ENCODE data around the gene CHRM5. TPM values are rescaled to one million over a fixed set of nuclear protein-coding genes. Genes with fewer than 3 reads are reported as not detected.

The CHRM5 gene
- total and polyA plus RNA-seq, 4 donors: not detected

GRCh38 chr15:34109797-34110663 lies 141.7 kb downstream of the CHRM5 start:
- Histone ChIP-seq H3K4me3 (ENCODE audit: low read length in 2 of 2) (no peak overlapping the region), H3K4me1 (ENCODE audit: control insufficient read depth in 1 of 2, insufficient read depth in 2 of 2, low read length in 2 of 2) (no peaks in the 10 kb centered on the region), H3K9me3 (ENCODE audit: control insufficient read depth, low read length) (no peaks in the 10 kb centered on the region), H3K27ac (ENCODE audit: low read depth in 1 of 2, low read length in 2 of 2) (no peak overlapping the region), H3K36me3 (ENCODE audit: control insufficient read depth in 1 of 2, insufficient read depth in 2 of 2, low read length in 1 of 2) (no peaks in the 10 kb centered on the region), H3K27me3 (ENCODE audit: control insufficient read depth in 1 of 2, insufficient read depth in 2 of 2, low read length in 1 of 2) (no peaks in the 10 kb centered on the region)
- ATAC-seq (ENCODE audit: low FRiP score) (no peak), DNase-seq (no peak)
- 67 to 71% methylated on average over 5 of the region's 5 CpGs for WGBS, 2 donors
- intact Hi-C loops (cut with DNase I): loop anchor here (10.0 kb wide), 1 partner anchor 255 kb away; the partner anchor contains the start of gene LPCAT4 (in 2 of the 2)

GRCh38 chr15:34111488-34111887 lies 143.2 kb downstream of the CHRM5 start:
- 67 to 70% methylated on average over 6 of the region's 6 CpGs for WGBS, 2 donors
- DNase-seq (no peak), ATAC-seq (ENCODE audit: low FRiP score) (no peak)
- Histone ChIP-seq H3K9me3 (ENCODE audit: control insufficient read depth, low read length) (no peaks in the 10 kb centered on the region), H3K27ac (ENCODE audit: low read depth in 1 of 2, low read length in 2 of 2) (no peak overlapping the region), H3K4me1 (ENCODE audit: control insufficient read depth in 1 of 2, insufficient read depth in 2 of 2, low read length in 2 of 2) (no peaks in the 10 kb centered on the region), H3K27me3 (ENCODE audit: control insufficient read depth in 1 of 2, insufficient read depth in 2 of 2, low read length in 1 of 2) (no peaks in the 10 kb centered on the region), H3K36me3 (ENCODE audit: control insufficient read depth in 1 of 2, insufficient read depth in 2 of 2, low read length in 1 of 2) (no peaks in the 10 kb centered on the region), H3K4me3 (ENCODE audit: low read length in 2 of 2) (no peak overlapping the region)
- intact Hi-C loops (cut with DNase I): no loop called here

GRCh38 chr15:34114215-34114614 lies 145.9 kb downstream of the CHRM5 start:
- no peak overlapping the region for H3K27ac ChIP-seq (ENCODE audit: low read depth in 1 of 2, low read length in 2 of 2)
- no peak overlapping the region for H3K4me3 ChIP-seq (ENCODE audit: low read length in 2 of 2)
- 48 to 50% methylated on average over 2 of the region's 2 CpGs for WGBS, 2 donors
- intact Hi-C loops (cut with DNase I): no loop called here
- no peaks in the 10 kb centered on the region for H3K4me1 ChIP-seq (ENCODE audit: control insufficient read depth in 1 of 2, insufficient read depth in 2 of 2, low read length in 2 of 2)
- ATAC-seq (ENCODE audit: low FRiP score): no peak
- no peaks in the 10 kb centered on the region for H3K9me3 ChIP-seq (ENCODE audit: control insufficient read depth, low read length)
- no peaks in the 10 kb centered on the region for H3K27me3 ChIP-seq (ENCODE audit: control insufficient read depth in 1 of 2, insufficient read depth in 2 of 2, low read length in 1 of 2)
- no peak for DNase-seq
- no peaks in the 10 kb centered on the region for H3K36me3 ChIP-seq (ENCODE audit: control insufficient read depth in 1 of 2, insufficient read depth in 2 of 2, low read length in 1 of 2)

GRCh38 chr15:34114739-34115138 lies 146.4 kb downstream of the CHRM5 start:
- Histone ChIP-seq H3K4me3 (ENCODE audit: low read length in 2 of 2) (no peak overlapping the region), H3K27ac (ENCODE audit: low read depth in 1 of 2, low read length in 2 of 2) (no peak overlapping the region), H3K27me3 (ENCODE audit: control insufficient read depth in 1 of 2, insufficient read depth in 2 of 2, low read length in 1 of 2) (no peaks in the 10 kb centered on the region), H3K9me3 (ENCODE audit: control insufficient read depth, low read length) (no peaks in the 10 kb centered on the region), H3K36me3 (ENCODE audit: control insufficient read depth in 1 of 2, insufficient read depth in 2 of 2, low read length in 1 of 2) (no peaks in the 10 kb centered on the region), H3K4me1 (ENCODE audit: control insufficient read depth in 1 of 2, insufficient read depth in 2 of 2, low read length in 2 of 2) (no peaks in the 10 kb centered on the region)
- DNase-seq: no peak
- WGBS, 2 donors: 77 to 85% methylated on average over 3 of the region's 3 CpGs
- intact Hi-C loops (cut with DNase I): no loop called here
- no peak for ATAC-seq (ENCODE audit: low FRiP score)

GRCh38 chr15:34116620-34117019 lies 148.3 kb downstream of the CHRM5 start:
- no peaks in the 10 kb centered on the region for H3K4me1 ChIP-seq (ENCODE audit: control insufficient read depth in 1 of 2, insufficient read depth in 2 of 2, low read length in 2 of 2)
- no peaks in the 10 kb centered on the region for H3K36me3 ChIP-seq (ENCODE audit: control insufficient read depth in 1 of 2, insufficient read depth in 2 of 2, low read length in 1 of 2)
- WGBS, 2 donors: 54 to 56% methylated on average over 2 of the region's 2 CpGs
- no peak overlapping the region for H3K4me3 ChIP-seq (ENCODE audit: low read length in 2 of 2)
- no peaks in the 10 kb centered on the region for H3K9me3 ChIP-seq (ENCODE audit: control insufficient read depth, low read length)
- no peaks in the 10 kb centered on the region for H3K27me3 ChIP-seq (ENCODE audit: control insufficient read depth in 1 of 2, insufficient read depth in 2 of 2, low read length in 1 of 2)
- ATAC-seq (ENCODE audit: low FRiP score): no peak
- no peak for DNase-seq
- intact Hi-C loops (cut with DNase I): no loop called here
- H3K27ac ChIP-seq (ENCODE audit: low read depth in 1 of 2, low read length in 2 of 2): no peak overlapping the region

Other genes with a start within 250 kb of the CHRM5 start
- gene AVEN, start 70.7 kb downstream of the CHRM5 start, total RNA-seq: 10 to 100 TPM; 18.1 to 31.2 TPM
- 10 to 100 TPM; 22.8 to 58.7 TPM for gene AVEN, start 70.7 kb downstream of the CHRM5 start, polyA plus RNA-seq
- gene EMC7, start 133.4 kb downstream of the CHRM5 start, total RNA-seq: 10 to 100 TPM; 53.5 to 60.1 TPM
- gene EMC7, start 133.4 kb downstream of the CHRM5 start, polyA plus RNA-seq: 10 to 100 TPM; 65.4 to 91.5 TPM
- 1 to 10 TPM; 1.7 TPM for gene PGBD4, start 133.6 kb downstream of the CHRM5 start, total RNA-seq
- gene PGBD4, start 133.6 kb downstream of the CHRM5 start, polyA plus RNA-seq: 1 to 10 TPM in 1 of 2 donors, under 1 TPM in 1; 0.13 to 1.4 TPM
- gene KATNBL1, start 241.6 kb downstream of the CHRM5 start, total RNA-seq: 10 to 100 TPM; 64.5 to 64.7 TPM
- 10 to 100 TPM; 16.4 to 32.0 TPM for gene KATNBL1, start 241.6 kb downstream of the CHRM5 start, polyA plus RNA-seq